WTC11 (cell line): ENCODE data around the gene RAP1GDS1. TPM values are rescaled to one million over a fixed set of nuclear protein-coding genes. Genes with fewer than 3 reads are reported as not detected.
"Not testable (repeated sequence)": the region's sequence is repeated elsewhere in the genome, so short reads cannot be mapped to it uniquely, and the experiment has no call there.

Source experiments
- ATAC-seq: fragments of 200-7000 bp; cut with Tn5 transposase; 2 replicates; pipeline ENCODE4 v1.10.0; 2021; ENCODE audit warnings: mild to moderate bottlenecking, moderate library complexity
- CTCF ChIA-PET: fragments of 300-600 bp; sonication (Branson Sonifier 250); formaldehyde crosslinking; loops from one replicate; lab custom pipeline; 2021; ENCODE audit warnings: antibody characterized with exemption; lab: Charles Lee
- POLR2A ChIA-PET: fragments of 350-600 bp; sonication (Branson Sonifier 250); formaldehyde crosslinking; loops from one replicate; lab custom pipeline; 2021; ENCODE audit warnings: antibody characterized with exemption; lab: Charles Lee
- DNase-seq: peaks from one replicate; pipeline ENCODE4 v3.0.0; 2021; ENCODE audit warnings: low spot score
- H3K27ac Mint-ChIP-seq: 2 replicates; pipeline ENCODE4 v1.8.0; 2021; ENCODE audit warnings: mixed read lengths
- H3K27me3 Mint-ChIP-seq: 2 replicates; pipeline ENCODE4 v1.8.0; 2021; ENCODE audit warnings: low read depth, mild to moderate bottlenecking, moderate library complexity, mixed read lengths
- H3K36me3 Mint-ChIP-seq: 2 replicates; pipeline ENCODE4 v1.8.0; 2021; ENCODE audit warnings: mixed read lengths
- H3K4me1 Mint-ChIP-seq: 2 replicates; pipeline ENCODE4 v1.8.0; 2022; ENCODE audit warnings: mixed read lengths
- H3K4me3 Mint-ChIP-seq: 2 replicates; pipeline ENCODE4 v1.8.0; 2021; ENCODE audit warnings: mild to moderate bottlenecking, moderate library complexity, mixed read lengths
- H3K9me3 Mint-ChIP-seq: 2 replicates; pipeline ENCODE4 v1.8.0; 2021; ENCODE audit warnings: mixed read lengths
- AFF4 ChIP-seq: sonication (generic); formaldehyde crosslinking; IDR thresholded peaks from 2 replicates; pipeline ENCODE4 v1.8.1; 2023; ENCODE audit warnings: mild to moderate bottlenecking, missing genetic modification reagents, borderline replicate concordance
- AR ChIP-seq: fragments of 250-450 bp; sonication (Bioruptor Pico); IDR thresholded peaks from 2 replicates; pipeline ENCODE4 v1.9.0; 2021; ENCODE audit warnings: mild to moderate bottlenecking
- ETV6 ChIP-seq: sonication (generic); formaldehyde crosslinking; IDR thresholded peaks from 2 replicates; pipeline ENCODE4 v1.8.1; 2022; ENCODE audit warnings: mild to moderate bottlenecking, missing genetic modification reagents
- FOXP4 ChIP-seq: sonication (generic); formaldehyde crosslinking; IDR thresholded peaks from 2 replicates; pipeline ENCODE4 v1.8.0; 2022; ENCODE audit warnings: mild to moderate bottlenecking, missing genetic modification reagents
- MYBL2 ChIP-seq: sonication (generic); formaldehyde crosslinking; IDR thresholded peaks from 2 replicates; pipeline ENCODE4 v1.8.1; 2023; ENCODE audit warnings: mild to moderate bottlenecking, moderate library complexity, missing genetic modification reagents
- NFATC4 ChIP-seq: fragments of 250-450 bp; sonication (Bioruptor Pico); IDR thresholded peaks from 2 replicates; pipeline ENCODE4 v1.9.0; 2021; ENCODE audit warnings: mild to moderate bottlenecking
- NFYB ChIP-seq: sonication (generic); formaldehyde crosslinking; conservative IDR thresholded peaks from 2 replicates; pipeline ENCODE4 v1.8.0; 2022; ENCODE audit warnings: low read depth, missing genetic modification reagents
- NR1H2 ChIP-seq: sonication (generic); formaldehyde crosslinking; IDR thresholded peaks from 2 replicates; pipeline ENCODE4 v1.9.0; 2021; ENCODE audit warnings: mild to moderate bottlenecking, moderate library complexity, missing genetic modification reagents
- PRDM15 ChIP-seq: sonication (generic); formaldehyde crosslinking; IDR thresholded peaks from 2 replicates; pipeline ENCODE4 v1.8.0; 2022; ENCODE audit warnings: missing genetic modification reagents
- RELA ChIP-seq: sonication (generic); formaldehyde crosslinking; IDR thresholded peaks from 2 replicates; pipeline ENCODE4 v1.8.1; 2022; ENCODE audit warnings: missing genetic modification reagents, mild to moderate bottlenecking, borderline replicate concordance
- SOX15 ChIP-seq: fragments of 250-450 bp; sonication (Bioruptor Pico); IDR thresholded peaks from 2 replicates; pipeline ENCODE4 v1.9.0; 2021; ENCODE audit warnings: mild to moderate bottlenecking
- TEAD4 ChIP-seq: sonication (generic); formaldehyde crosslinking; IDR thresholded peaks from 2 replicates; pipeline ENCODE4 v1.8.0; 2022; ENCODE audit warnings: mild to moderate bottlenecking, missing genetic modification reagents
- ZNF396 ChIP-seq: fragments of 250-450 bp; sonication (Bioruptor Pico); IDR thresholded peaks from 2 replicates; pipeline ENCODE4 v1.8.0; 2021; ENCODE audit warnings: mild to moderate bottlenecking, moderate library complexity, borderline replicate concordance
- ZNF671 ChIP-seq: fragments of 250-450 bp; sonication (Bioruptor Pico); IDR thresholded peaks from 2 replicates; pipeline ENCODE4 v1.8.0; 2021; ENCODE audit warnings: mild to moderate bottlenecking
- total RNA-seq: library from RNA; stranded (reverse); gene quantifications from 3 replicates; pipeline ENCODE4 v1.2.3, GENCODE V29; 2021

Gene RAP1GDS1
- total RNA-seq, 1 experiment from 2014 or later = 29.9 TPM

- TF ChIP-seq AR (CRISPR knock-in tag) (no peak), AFF4 (no peak), NFYB (CRISPR knock-in tag) (no peak), MYBL2 (CRISPR knock-in tag) (no peak), ETV6 (CRISPR knock-in tag) (no peak)
Observed at GRCh38 chr4:98452091-98452490, 190.9 kb downstream of the RAP1GDS1 start (continued).

- not testable (repeated sequence) for H3K27me3 Mint-ChIP-seq, H3K27ac Mint-ChIP-seq, DNase-seq, H3K4me1 Mint-ChIP-seq, H3K4me3 Mint-ChIP-seq, H3K36me3 Mint-ChIP-seq, ATAC-seq
- CTCF ChIA-PET = interaction anchor here (1.8 kb wide), 1 partner anchor 10 kb away, joined by 5 read pairs; no protein-coding TSS in a partner anchor
- H3K9me3 Mint-ChIP-seq = peaks cover 33% of the 10 kb centered on the region
- POLR2A ChIA-PET = interaction anchor here (0.7 kb wide), 1 partner anchor 273 kb away, joined by 3 read pairs; no protein-coding TSS in a partner anchor
Observed at GRCh38 chr4:98457422-98457821, 196.2 kb downstream of the RAP1GDS1 start.

GRCh38 chr4:98461121-98461865 lies 200.1 kb downstream of the RAP1GDS1 start:
- H3K4me3 Mint-ChIP-seq, CTCF ChIA-PET, H3K36me3 Mint-ChIP-seq, H3K27ac Mint-ChIP-seq, DNase-seq, POLR2A ChIA-PET, H3K27me3 Mint-ChIP-seq, ATAC-seq, H3K4me1 Mint-ChIP-seq: not testable (repeated sequence)
- H3K9me3 Mint-ChIP-seq = peaks cover 19% of the 10 kb centered on the region; the same call in 1 of the 2 replicates

- ATAC-seq (no peak), DNase-seq (no peak)
- Mint-ChIP-seq H3K9me3 (peaks cover 19% of the 10 kb centered on the region; the same call in 1 of the 2 replicates), H3K4me1 (peaks cover 5% of the 10 kb centered on the region), H3K27ac (no peak overlapping the region), H3K36me3 (no peaks in the 10 kb centered on the region), H3K4me3 (no peak overlapping the region), H3K27me3 (no peaks in the 10 kb centered on the region)
- ChIA-PET POLR2A (no interaction called here), CTCF (no interaction called here)
- TF ChIP-seq SOX15 (CRISPR knock-in tag) = no peak
- TF ChIP-seq TEAD4 (CRISPR knock-in tag) = no peak
- no peak for TF ChIP-seq RELA (CRISPR knock-in tag)
- no peak for TF ChIP-seq NFATC4 (CRISPR knock-in tag)
- TF ChIP-seq NR1H2 = no peak
- TF ChIP-seq FOXP4 = no peak
- TF ChIP-seq PRDM15 (CRISPR knock-in tag) = no peak
- no peak for TF ChIP-seq ZNF396 (CRISPR knock-in tag)
- no peak for TF ChIP-seq ZNF671 (CRISPR knock-in tag)
Observed at GRCh38 chr4:98462487-98462886, 201.3 kb downstream of the RAP1GDS1 start.
